GM21360 (cell line): ENCODE results near the gene RBMS1.

ENCODE experiments used
- ATAC-seq: cut with Tn5 transposase; IDR thresholded peaks from one replicate; pipeline ENCODE4 v1.9.1; 2021; ENCODE audit warnings: mild to moderate bottlenecking, moderate library complexity; ENCODE audit not compliant: unreplicated experiment

The RBMS1 gene

DNA sequence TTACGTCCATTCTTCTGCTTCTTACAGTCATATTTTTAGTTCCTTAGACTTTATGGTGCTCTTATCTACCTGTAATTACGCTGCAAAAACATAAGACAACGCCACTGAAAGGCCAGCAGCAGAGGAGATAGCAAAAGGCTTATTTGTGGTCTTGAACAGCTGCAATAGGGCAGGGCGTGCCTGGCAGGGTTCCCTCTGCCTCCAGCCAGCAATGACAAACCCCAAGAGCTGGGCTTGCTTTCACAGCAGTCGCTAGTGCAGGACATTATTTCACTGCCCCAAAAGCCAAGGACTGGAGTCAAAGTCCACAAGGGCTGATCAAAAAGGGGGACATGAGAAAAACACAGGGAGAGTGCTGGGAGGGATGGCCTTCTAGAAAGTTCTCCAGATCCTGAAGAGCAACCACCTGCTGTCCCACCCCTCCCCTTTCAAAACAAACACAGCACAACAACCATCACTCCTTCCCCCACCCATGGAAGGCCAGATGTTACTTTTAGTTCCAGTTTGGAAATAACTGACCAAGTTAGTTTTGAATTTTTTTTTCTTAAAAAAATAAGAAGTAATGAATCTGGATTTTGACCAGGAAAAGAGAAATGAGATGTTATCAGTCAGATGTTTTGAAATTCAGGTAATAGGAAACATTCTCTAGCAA is 127.8 kb downstream of the RBMS1 start:
- ATAC-seq = no peak

DNA sequence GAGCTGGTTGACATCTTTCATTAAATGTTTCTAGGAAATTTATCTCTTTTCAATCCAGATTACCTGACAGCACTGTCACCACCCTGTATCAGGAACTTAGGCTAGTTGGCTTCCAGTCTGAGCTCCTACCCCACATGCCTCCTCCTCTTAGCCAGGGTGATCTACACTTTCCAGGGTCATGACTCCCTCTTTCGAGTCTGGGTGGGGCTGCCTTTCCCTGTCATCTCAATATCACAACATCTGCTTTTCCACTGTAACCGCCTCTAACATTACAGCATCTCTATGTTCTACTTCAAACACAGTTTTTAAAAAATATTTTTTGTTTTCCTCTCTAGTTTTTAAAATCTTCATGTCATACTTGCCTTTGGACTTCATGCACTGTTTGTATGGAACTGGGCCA is 129.2 kb downstream of the RBMS1 start:
- no peak for ATAC-seq

DNA sequence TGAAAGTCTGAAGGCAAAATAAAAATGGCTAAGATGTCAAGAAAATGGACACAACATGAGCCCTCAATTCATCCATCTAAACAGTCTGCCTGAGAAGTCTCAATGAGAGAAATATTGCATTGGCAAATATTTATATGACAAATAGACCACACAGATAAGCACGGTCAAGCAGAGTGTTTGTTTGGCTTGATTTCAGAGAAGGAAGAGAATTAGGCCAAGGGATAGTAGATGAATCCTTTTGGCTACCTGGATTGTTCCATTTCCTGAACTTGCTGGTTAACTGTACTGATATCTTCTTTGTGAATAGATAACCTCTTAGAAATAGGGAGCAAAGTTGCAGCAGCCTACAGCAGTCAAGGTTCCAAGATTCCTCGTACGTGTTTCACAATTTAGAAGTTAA is 129.6 kb downstream of the RBMS1 start:
- ATAC-seq = no peak

DNA sequence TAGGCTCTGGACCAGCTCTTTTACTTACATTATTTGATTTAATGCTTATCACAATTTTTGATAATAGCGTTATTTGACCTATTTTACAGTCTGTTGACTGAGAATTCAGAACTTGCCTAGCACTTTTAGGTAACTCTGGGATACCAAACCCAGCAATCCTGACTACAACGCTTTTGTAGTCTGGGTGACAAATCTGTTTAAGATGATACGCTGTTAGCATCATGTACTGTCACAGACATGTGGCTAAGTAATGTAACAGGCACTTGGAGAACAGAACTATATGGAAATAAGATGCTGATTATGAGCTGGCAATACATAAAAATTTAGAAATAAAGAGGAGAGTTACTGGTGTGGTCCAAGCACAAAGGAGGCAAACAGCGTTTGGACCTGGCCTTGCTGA is 130.6 kb downstream of the RBMS1 start:
- no peak for ATAC-seq

DNA sequence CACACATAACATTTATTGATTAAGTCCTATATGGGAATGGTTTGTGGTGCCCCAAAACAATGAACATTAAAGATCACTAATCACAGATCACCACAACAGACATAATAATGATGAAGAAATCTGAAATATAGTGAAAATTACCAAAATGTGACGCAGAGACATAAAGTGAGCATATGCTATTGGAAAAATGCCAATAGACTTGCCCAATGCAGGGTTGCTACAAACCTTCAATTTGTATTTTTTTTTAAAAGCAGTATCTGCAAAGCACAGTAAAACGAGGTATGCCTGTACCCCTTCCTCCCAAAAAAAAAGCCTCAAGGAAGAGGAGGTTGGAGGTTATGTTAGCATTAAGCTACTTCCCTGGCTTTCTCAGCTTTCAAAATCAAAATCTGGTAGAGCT is 131.1 kb downstream of the RBMS1 start:
- no peak for ATAC-seq

DNA sequence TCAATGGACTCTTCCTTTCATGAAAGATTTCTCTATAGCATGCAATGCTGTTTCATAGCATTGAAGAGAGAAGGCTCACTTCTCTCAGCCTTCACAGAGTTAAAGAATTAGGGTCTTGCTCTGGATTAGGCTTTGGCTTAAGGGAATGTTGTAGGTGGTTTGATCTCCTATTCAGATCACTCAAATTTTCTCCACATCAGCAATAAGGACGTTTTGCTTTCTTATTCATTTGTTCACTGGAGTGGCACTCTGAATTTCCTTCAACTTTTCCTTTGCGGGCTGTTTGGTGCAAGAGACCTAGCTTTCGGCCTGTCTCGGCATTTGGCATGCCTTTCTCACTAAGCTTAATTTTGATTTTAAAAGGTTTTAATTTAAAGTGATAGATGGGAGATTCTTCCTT is 131.6 kb downstream of the RBMS1 start:
- ATAC-seq = no peak

DNA sequence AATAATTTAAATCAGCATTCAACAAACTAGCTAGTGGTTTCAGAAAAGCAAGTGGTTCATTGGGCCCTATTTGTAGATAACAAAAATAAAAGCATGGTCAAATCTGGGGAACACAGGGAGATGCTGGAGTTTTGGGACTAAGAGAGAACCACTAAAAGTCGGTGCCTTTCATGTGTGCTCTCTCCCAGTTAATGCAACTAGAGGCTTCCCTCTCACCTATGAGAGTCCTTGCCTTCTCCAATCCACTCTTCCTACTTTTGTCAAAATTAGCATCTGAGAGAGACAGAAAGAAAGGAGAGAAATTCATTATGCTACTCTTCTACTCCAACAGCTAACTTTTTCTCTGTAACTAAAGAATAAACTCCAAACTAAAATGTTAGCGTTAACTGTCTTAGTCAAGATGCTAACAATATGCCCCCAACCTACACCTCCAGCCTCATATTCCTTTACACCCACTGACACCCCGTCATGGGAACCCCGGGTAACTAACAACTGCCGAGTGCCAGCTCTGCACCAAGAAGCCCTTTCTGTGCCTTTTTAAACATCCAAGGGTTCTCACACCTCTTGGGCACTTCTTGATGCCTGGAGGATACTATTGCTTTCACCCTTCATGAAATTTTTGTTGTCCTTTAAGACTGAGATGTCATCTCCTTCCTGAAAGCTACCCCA is 133.4 kb downstream of the RBMS1 start:
- no peak for ATAC-seq

DNA sequence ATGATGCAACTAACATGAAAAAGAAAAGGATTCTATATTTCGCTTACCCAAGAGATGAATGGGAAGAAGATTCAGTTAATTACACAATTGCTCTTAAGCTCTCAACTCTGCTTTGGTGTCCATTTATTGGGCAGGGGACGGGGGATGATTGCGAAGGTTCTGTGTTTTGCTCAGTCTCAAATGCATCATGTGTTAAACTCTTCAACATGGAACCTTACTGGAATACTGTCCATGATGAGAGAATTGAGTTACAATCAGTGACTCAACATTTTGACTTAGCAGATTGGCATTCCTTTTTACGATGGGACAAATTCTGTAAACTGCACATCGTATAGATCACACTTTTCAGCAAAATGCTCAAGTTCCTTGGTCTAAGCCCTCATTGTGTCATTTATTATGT is 135.6 kb downstream of the RBMS1 start:
- no peak for ATAC-seq

DNA sequence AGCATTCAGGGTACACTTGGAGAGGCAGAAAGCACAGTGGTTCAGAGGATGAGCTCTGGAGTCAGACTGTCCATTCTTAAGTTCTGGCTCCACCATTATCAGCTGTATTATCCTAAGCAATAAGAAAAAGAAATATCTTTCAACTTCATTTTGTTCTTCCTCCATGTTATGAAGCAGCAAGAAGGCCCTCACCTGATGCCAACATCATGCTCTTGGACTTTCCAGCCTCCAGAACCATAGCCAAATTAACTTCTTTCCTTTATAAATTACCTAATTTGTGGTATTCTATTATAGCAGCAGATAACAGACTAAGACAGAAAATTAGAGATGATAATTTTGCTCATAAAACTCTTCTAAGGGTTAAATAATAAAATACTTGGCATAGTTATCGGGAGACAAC is 137.1 kb downstream of the RBMS1 start:
- no peak for ATAC-seq

DNA sequence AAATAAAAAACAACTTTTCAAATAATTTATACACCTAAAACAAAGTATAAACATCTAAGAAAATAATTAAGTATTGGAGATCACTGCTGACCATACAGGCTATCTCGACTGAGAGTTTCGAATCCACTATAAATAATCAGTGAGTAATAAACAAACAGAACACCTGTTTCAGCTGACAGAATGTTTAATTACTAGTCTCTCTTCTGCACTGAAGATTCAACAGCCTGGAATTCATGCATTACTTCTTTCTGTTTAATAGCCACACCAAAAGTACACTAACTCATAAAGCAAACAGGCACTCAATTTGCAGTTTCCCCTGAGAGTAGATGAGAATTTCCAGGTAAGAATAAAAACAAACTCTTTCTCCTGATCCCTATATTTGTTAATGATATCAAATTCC is 138.5 kb downstream of the RBMS1 start:
- no peak for ATAC-seq

DNA sequence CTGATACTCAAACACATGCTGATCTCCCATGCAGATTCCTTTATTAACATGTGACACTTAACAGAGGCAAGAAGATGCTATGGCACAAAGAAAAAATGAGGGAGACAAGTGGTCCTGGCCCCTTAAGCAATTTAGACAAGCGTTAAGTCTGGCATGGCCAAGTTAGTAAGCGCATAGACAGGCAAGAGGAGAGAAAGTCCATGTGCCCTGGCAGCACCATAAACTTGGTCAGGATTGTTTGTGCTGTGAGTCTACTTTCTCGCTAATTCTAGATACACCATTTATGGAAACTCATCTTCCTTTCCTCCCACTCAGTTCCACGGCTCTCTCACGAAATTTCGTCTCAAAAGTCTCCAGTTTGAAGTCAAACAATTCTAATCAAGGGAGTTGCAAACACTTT is 138.9 kb downstream of the RBMS1 start:
- no peak for ATAC-seq

DNA sequence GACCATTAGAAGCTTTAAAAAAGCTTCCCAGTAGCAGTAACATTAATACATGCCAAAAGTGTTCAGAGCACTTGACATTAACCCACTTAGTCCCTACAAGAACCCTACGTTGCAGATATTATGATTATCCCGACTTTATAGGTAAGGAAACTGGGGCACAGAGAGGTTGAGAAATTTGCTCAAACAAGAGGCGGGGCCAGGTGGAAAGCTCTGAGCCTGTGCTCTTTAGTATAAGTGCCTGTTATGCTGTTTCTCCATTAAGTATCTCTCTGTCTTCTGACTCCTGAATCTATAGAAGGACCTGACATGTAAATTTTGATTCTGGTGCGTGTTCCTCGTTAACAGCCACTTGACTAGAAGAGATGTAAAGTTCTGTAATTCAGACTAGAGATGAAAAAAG is 139.8 kb downstream of the RBMS1 start:
- no peak for ATAC-seq

DNA sequence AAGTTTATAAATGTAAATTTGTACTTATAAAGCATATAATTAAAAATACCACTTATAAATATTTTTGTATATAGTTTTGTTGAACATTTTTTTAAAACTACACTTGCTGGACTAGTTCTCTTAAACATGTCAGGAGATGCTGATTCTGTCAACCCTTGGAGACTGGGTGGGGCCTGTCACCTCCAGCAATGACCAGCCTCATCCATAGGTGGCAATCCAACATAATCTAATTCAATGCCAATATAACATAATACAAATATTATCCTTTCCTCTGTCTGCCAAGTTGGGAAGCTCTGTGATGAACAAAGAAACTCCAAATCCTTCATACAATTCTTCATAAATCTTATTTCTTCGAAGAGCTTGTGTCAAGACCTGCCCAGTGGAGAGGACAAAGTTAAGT is 140.4 kb downstream of the RBMS1 start:
- ATAC-seq = no peak

DNA sequence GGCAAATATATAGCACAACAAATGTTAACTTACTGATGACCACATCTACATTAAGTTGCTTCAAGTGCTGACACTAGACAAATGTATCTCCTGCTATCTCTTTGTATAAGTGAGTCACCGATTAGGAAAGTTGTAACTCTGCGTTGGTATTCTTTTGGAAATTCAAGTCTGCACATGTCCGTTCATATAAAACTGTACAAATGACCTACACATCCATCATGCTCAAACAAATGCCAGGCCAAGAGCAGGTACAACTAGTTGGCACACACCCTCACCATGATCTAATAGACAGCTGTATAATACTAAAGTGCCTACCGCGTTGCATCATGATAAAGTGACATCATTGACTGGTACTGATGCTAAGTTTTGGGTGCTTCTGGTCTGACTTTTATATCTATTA is 141.1 kb downstream of the RBMS1 start:
- no peak for ATAC-seq

DNA sequence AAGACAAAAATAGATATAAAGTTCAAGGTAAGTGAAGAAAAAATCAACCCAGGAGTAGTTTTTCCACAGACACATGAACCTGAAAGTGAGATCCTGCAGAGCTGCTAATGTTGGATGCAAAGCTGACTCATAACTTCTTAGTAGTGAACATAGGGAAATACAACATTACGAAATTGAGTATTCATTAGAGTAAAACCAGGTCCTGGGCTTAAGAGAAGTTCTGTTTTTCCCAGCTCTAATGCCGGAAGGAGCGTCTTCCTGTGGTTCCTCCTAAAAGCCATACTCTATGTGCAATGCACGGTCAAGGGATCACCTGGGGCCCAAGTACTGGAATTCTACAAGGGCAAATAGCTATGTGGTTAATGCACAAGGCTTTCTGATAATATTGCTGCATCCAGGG is 141.7 kb downstream of the RBMS1 start:
- ATAC-seq = no peak

DNA sequence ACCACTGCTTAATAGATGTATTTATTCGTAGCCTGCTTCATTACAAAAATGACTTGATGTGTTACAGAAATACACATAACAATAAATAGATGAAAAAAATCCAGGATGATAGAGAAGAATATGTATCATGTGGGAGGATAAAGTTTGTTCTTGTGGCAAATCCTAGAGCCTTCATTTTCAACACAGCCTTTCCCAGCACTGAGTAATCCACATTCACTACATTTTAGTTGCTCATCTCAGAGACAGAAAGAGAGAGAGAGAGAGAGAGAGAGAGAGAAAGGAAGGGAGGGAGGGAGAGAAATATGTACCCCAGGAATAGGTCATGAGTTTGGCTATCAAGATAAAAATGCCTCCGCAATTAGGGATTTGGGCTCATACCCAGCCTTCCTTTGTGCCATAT is 144.3 kb downstream of the RBMS1 start:
- no peak for ATAC-seq

DNA sequence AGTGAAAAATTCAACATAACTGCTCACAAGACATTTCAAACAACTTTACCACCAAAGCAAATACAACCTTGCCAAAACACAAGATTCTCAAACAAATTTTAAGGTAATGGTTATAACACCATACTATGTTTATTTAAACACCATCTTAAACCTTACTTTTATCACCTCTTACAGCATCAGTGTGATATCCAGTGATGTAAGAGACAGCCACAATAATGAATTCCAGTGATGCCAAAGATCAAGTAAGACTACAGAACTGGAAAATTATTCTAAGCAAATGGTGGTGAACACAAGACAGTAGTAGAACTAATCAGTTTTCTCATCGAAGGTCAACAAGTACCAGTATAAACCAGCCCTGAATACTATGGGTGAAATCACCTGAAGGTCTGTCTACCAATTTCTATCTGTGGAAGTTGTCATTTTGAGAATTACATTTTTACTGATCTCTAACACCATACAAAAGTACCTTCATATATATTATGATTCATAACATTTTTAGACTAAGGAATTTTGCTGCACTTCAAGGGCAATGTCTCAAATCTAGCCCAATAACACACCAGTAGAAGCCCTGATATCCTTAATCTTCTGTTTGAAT is 146.2 kb downstream of the RBMS1 start:
- no peak for ATAC-seq

DNA sequence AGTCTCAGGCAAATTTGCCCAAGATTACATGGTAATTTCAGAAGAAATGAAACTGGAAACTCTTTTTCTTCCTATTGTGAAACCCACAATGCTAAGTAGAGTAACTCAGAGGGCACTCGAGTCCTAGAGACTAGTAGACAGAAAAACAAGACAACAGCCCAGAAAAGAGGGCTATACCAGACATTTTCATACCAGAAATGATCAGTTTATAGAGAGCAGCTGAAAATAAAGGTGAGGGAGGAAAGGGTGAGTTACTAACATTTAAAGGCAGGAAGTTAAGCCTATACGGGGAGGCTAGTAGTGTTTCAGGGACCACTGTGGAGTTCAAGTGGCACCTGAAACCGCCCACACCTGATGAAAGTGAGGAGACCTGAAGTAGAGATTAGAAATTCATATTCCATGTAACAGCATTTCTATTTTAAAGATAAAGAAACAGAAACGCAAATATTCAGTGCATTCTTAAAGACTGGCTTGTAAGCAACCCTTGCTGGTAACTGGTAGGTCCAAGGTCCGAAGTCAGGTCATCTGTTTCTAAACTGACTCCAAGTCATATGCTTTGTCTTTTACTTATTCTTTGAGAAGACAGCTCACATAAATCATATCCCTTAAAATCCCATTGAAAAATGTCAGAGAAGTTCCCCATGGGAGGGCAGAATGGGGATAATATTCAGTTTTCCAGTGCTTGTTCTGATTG is 148.4 kb downstream of the RBMS1 start:
- ATAC-seq = no peak

DNA sequence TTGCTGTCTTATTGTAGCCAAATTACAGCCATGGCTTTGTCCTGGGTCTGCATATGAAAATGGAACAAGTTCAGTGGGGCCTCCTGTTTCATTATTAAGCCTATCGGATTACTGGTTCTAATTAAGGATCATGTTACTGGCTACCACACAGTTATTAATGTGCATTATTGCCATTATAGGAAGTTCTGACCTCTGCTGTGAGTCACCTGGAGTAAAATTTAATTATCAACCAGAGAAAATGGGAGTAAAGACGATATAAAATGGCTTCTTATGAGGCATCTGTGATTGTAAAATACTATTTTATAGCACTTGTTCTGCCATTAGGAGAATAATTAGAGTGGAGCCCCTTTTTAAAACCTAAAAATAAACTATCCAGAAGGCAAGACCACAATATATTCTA is 150.2 kb downstream of the RBMS1 start:
- ATAC-seq = no peak

DNA sequence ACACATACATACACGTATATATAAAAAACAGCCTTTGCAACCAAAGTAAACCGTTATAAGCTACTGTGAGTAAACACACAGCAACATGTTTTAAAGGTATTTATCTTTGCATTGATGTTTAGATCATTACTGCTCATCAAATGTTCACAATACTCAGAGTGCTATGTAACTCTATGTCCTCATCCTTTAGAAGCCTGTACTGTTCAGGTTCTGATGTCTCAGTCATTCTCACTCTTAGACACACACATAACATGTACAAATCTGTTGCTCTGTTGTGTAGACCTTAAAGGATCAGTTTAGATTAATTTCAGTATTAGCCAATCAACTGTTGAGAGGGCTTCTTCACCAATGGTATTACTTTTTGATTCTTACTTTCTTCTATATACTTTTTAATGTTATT is 153.9 kb downstream of the RBMS1 start:
- no peak for ATAC-seq

DNA sequence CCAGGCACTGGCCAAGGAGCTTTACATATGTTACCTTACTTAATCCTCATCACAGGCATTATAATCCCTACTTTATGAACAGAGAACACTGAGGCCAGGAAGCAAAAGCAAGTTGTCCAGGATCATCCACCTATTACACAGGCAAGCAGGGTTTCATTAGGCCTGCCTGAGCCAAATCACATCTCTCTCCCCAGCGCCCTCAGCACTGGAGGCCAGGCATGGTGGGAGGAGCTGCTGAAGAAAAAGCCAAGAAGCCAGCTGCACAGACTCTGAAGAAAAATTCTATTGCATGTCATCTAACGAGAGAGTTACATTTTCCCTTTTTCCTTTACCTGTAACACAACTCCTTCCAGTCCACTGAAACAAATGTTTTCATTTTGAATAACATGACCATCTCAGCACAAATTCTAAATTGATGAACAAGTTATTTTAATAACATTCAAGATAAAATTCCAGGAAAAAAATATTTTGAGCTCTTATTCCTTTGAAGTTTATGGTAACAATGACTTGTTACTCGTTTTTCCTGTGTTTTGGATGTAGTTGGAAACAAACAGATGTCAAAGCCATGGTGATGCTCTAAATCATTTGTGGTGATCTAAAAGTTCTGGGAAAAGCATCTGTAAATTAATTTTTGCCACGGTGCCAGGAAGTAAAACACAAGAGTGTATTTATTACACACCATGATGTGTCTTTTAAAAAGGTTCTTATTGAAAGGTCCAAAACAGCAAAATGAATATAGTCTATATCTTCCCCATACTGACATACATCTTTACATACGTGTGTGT is 154.5 kb downstream of the RBMS1 start:
- ATAC-seq = no peak
